ENCODE measurements around the gene ANKRD17. TPM values are rescaled to one million over a fixed set of nuclear protein-coding genes. Genes with fewer than 3 reads are reported as not detected.

The ANKRD17 gene
- total and polyA plus RNA-seq, 7 donors = 6.0 to 55.1 (median 41.1) TPM

GRCh38 chr4:73250642-73251041, 8.0 kb downstream of the ANKRD17 start:
- no peak overlapping the region for H3K4me3 ChIP-seq
- H3K27me3 ChIP-seq = no peaks in the 10 kb centered on the region
- no peak overlapping the region for H3K27ac ChIP-seq
- intact Hi-C loops (cut with DNase I) = loop anchor here (10.0 kb wide), 1 partner anchor 126 kb away; no protein-coding TSS in a partner anchor
- TF ChIP-seq CTCF (IDR thresholded peaks at IDR 0.05) (no peak), POLR2AphosphoS5 (IDR thresholded peaks at IDR 0.05) (no peak), EP300 (IDR thresholded peaks at IDR 0.05) (no peak)
- 93 to 94% methylated on average over 9 of the region's 9 CpGs for WGBS, 2 donors
- DNase-seq = no peak
- no peaks in the 10 kb centered on the region for H3K9me3 ChIP-seq
- H3K4me1 ChIP-seq = peaks cover 0 to 48% (median 39%) of the 10 kb centered on the region in 4 donors
- peaks cover 0 to 7% (median 0%) of the 10 kb centered on the region in 4 donors for H3K36me3 ChIP-seq

GRCh38 chr4:73248821-73249220, 9.8 kb downstream of the ANKRD17 start:
- TF ChIP-seq POLR2A (IDR thresholded peaks at IDR 0.05) (no peak), CTCF (IDR thresholded peaks at IDR 0.05) (no peak), POLR2AphosphoS5 (IDR thresholded peaks at IDR 0.05) (no peak), EP300 (IDR thresholded peaks at IDR 0.05) (no peak)
- no peaks in the 10 kb centered on the region for H3K9me3 ChIP-seq
- peaks cover 0 to 36% (median 31%) of the 10 kb centered on the region in 4 donors for H3K4me1 ChIP-seq
- H3K27ac ChIP-seq = no peak overlapping the region
- peaks cover 0 to 7% (median 0%) of the 10 kb centered on the region in 4 donors for H3K36me3 ChIP-seq
- no peak overlapping the region for H3K4me3 ChIP-seq
- intact Hi-C loops (cut with DNase I) = no loop called here
- no peaks in the 10 kb centered on the region for H3K27me3 ChIP-seq
- no peak for DNase-seq

GRCh38 chr4:73248416-73248815, 10.2 kb downstream of the ANKRD17 start:
- WGBS, 2 donors = 75 to 91% methylated on average over 1 of the region's 1 CpG
- H3K36me3 ChIP-seq = peaks cover 0 to 7% (median 0%) of the 10 kb centered on the region in 4 donors
- H3K4me1 ChIP-seq = peaks cover 0 to 32% (median 26%) of the 10 kb centered on the region in 4 donors
- DNase-seq = no peak
- H3K9me3 ChIP-seq = no peaks in the 10 kb centered on the region
- TF ChIP-seq CTCF (IDR thresholded peaks at IDR 0.05) = no peak
- no peak for TF ChIP-seq POLR2A (IDR thresholded peaks at IDR 0.05)
- TF ChIP-seq EP300 (IDR thresholded peaks at IDR 0.05) = no peak
- no peak for TF ChIP-seq POLR2AphosphoS5 (IDR thresholded peaks at IDR 0.05)
- H3K27ac ChIP-seq = no peak overlapping the region
- H3K27me3 ChIP-seq = no peaks in the 10 kb centered on the region
- intact Hi-C loops (cut with DNase I) = no loop called here
- H3K4me3 ChIP-seq = no peak overlapping the region

- Histone ChIP-seq H3K4me3 (no peak overlapping the region), H3K4me1 (peaks cover 0 to 21% (median 17%) of the 10 kb centered on the region in 4 donors), H3K9me3 (no peaks in the 10 kb centered on the region), H3K36me3 (peaks cover 0 to 1% (median 0%) of the 10 kb centered on the region in 4 donors), H3K27me3 (no peaks in the 10 kb centered on the region), H3K27ac (no peak overlapping the region)
- intact Hi-C loops (cut with DNase I) = no loop called here
- TF ChIP-seq EP300 (IDR thresholded peaks at IDR 0.05) (no peak), POLR2AphosphoS5 (IDR thresholded peaks at IDR 0.05) (no peak), CTCF (IDR thresholded peaks at IDR 0.05) (no peak), POLR2A (IDR thresholded peaks at IDR 0.05) (no peak)
- DNase-seq = no peak
Observed at GRCh38 chr4:73247100-73247499, 11.5 kb downstream of the ANKRD17 start.

GRCh38 chr4:73245955-73246354, 12.6 kb downstream of the ANKRD17 start:
- no peaks in the 10 kb centered on the region for H3K27me3 ChIP-seq
- intact Hi-C loops (cut with DNase I) = no loop called here
- no peak overlapping the region for H3K27ac ChIP-seq
- DNase-seq = no peak
- WGBS, 2 donors = 77 to 86% methylated on average over 2 of the region's 2 CpGs
- H3K9me3 ChIP-seq = no peaks in the 10 kb centered on the region
- no peaks in the 10 kb centered on the region for H3K36me3 ChIP-seq
- no peak overlapping the region for H3K4me3 ChIP-seq
- H3K4me1 ChIP-seq = peaks cover 0 to 17% (median 15%) of the 10 kb centered on the region in 4 donors
- no peak for TF ChIP-seq CTCF (IDR thresholded peaks at IDR 0.05)
- TF ChIP-seq POLR2AphosphoS5 (IDR thresholded peaks at IDR 0.05) = no peak
- TF ChIP-seq EP300 (IDR thresholded peaks at IDR 0.05) = no peak
- TF ChIP-seq POLR2A (IDR thresholded peaks at IDR 0.05) = no peak

Measured in sigmoid colon (tissue), 7 donors.